Suprapubic skin (tissue), 4 donors: ENCODE results near the gene RAD50. TPM values are rescaled to one million over a fixed set of nuclear protein-coding genes. Genes with fewer than 3 reads are reported as not detected.

Experiments
- DNase-seq, 2 donors: peaks; one replicate each; pipeline ENCODE4 v3.0.0-alpha.2; 2019; ENCODE audit warnings: low spot score in 2 of 2
- H3K27ac ChIP-seq: fragments of 200-600 bp; sonication (generic); one replicate; pipeline ENCODE4 v1.5.1; 2019
- H3K27me3 ChIP-seq: fragments of 200-600 bp; sonication (generic); one replicate; pipeline ENCODE4 v1.5.1; 2019
- H3K36me3 ChIP-seq: fragments of 200-600 bp; sonication (generic); one replicate; pipeline ENCODE4 v1.5.1; 2019
- H3K4me1 ChIP-seq: fragments of 200-600 bp; sonication (generic); one replicate; pipeline ENCODE4 v1.5.1; 2019
- H3K4me3 ChIP-seq: fragments of 200-600 bp; sonication (generic); one replicate; pipeline ENCODE4 v1.5.1; 2019; ENCODE audit warnings: mild to moderate bottlenecking
- H3K9me3 ChIP-seq: fragments of 200-600 bp; sonication (generic); one replicate; pipeline ENCODE4 v1.5.1; 2019
- EP300 ChIP-seq: sonication (generic); formaldehyde crosslinking; IDR thresholded peaks from one replicate; pipeline ENCODE4 v1.6.1; 2017; ENCODE audit warnings: antibody characterized with exemption
- POLR2A ChIP-seq, 2 donors: fragments of 450-650 bp; IDR thresholded peaks; one replicate each; pipeline ENCODE4 v1.6.1; 2017; ENCODE audit warnings: antibody characterized with exemption in 2 of 2, mild to moderate bottlenecking in 2 of 2, moderate library complexity in 2 of 2
- POLR2AphosphoS5 ChIP-seq, 3 donors: sonication (generic); formaldehyde crosslinking; IDR thresholded peaks; one replicate each; pipeline ENCODE4 v1.6.1; 2017; ENCODE audit warnings: antibody characterized with exemption in 3 of 3
- WGBS: methylation state at CpG from one replicate; pipeline ENCODE4 v1.1.5; 2018; 5-methylcytosine and 5-hydroxymethylcytosine counted together
- total RNA-seq, 4 donors: library from RNA; depleted of rRNA; stranded (reverse); fragments of >200 nt; gene quantifications; one replicate each; pipeline ENCODE4 v1.1.0, GENCODE V29; 2016
- TF ChIP-seq, protein P1 (sequence below), 2 donors: fragments of 200-600 bp in 1 of 2; fragments of 450-650 bp in 1 of 2; sonication (generic) in 1 of 2; IDR thresholded peaks; one replicate each; pipeline ENCODE4 v1.5.1; 2016 to 2019; ENCODE audit warnings: antibody characterized with exemption in 2 of 2, mild to moderate bottlenecking in 1 of 2, moderate library complexity in 1 of 2

Gene RAD50
- total RNA-seq, 4 donors from 2014 or later: 17.3 to 53.4 (median 32.5) TPM

DNA sequence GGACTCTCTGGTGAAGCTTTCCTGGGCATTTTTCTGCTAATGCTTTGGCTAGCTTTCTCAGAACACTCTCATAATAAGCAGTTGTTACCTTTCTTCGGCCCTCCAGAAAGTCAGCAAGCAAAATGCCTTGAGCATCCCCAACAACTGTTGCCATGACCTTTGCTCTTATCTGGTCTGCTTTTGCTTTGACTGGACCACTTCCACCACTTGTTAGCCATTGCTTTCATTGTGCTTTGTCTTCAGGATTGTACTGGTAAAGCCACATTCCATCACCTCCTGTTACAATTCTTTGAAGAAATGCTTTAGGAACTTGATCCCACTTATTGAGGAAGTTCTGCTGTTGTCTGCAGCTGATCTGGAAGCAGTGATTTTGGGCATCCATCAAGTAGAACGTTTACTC, 35.7 kb downstream of the RAD50 start:
- Histone ChIP-seq H3K27ac (no peak overlapping the region), H3K27me3 (no peaks in the 10 kb centered on the region), H3K4me3 (no peak overlapping the region), H3K4me1 (no peaks in the 10 kb centered on the region), H3K36me3 (peaks cover 69% of the 10 kb centered on the region), H3K9me3 (no peaks in the 10 kb centered on the region)
- WGBS: 77% methylated on average over 2 of the region's 2 CpGs
- TF ChIP-seq EP300: no peak
- TF ChIP-seq, protein P1, sequence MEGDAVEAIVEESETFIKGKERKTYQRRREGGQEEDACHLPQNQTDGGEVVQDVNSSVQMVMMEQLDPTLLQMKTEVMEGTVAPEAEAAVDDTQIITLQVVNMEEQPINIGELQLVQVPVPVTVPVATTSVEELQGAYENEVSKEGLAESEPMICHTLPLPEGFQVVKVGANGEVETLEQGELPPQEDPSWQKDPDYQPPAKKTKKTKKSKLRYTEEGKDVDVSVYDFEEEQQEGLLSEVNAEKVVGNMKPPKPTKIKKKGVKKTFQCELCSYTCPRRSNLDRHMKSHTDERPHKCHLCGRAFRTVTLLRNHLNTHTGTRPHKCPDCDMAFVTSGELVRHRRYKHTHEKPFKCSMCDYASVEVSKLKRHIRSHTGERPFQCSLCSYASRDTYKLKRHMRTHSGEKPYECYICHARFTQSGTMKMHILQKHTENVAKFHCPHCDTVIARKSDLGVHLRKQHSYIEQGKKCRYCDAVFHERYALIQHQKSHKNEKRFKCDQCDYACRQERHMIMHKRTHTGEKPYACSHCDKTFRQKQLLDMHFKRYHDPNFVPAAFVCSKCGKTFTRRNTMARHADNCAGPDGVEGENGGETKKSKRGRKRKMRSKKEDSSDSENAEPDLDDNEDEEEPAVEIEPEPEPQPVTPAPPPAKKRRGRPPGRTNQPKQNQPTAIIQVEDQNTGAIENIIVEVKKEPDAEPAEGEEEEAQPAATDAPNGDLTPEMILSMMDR (IDR thresholded peaks at IDR 0.05): no peak
- DNase-seq: no peak

DNA sequence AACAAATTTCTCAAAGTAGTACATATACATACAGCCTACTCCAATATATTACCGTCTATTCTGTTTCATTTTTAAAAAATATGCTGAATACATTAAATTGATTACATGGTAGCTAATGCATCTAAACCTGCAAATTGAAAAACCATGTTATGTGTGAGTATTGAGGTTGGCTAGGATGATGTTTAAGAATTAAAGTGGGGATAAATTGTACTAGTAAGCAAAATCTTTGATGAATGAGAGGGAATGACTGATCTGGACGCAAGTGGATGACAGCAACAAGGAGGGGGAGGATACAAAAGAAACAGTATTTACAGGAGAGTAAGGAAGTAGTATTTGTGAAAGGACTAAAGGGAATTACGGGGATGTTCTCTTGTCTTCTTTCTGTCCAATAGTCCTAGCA, 37.4 kb downstream of the RAD50 start:
- Histone ChIP-seq H3K9me3 (no peaks in the 10 kb centered on the region), H3K36me3 (peaks cover 71% of the 10 kb centered on the region), H3K4me1 (no peaks in the 10 kb centered on the region), H3K27me3 (no peaks in the 10 kb centered on the region), H3K4me3 (no peak overlapping the region), H3K27ac (no peak overlapping the region)
- 96% methylated on average over 3 of the region's 3 CpGs for WGBS
- DNase-seq: no peak
- TF ChIP-seq, protein P1 (IDR thresholded peaks at IDR 0.05): no peak

DNA sequence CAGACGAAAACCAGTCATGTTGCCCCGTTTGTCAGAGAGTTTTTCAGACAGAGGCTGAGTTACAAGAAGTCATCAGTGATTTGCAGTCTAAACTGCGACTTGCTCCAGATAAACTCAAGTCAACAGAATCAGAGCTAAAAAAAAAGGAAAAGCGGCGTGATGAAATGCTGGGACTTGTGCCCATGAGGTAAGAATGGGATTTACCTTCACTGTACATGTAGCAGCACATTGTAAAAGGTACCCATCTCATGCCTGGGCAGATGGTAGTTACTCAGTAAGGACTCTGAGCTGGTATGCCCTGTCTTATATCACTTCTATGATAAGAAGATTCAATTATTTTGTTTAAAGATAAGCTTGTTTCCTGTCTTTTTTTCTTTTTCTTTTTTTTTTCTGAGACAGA, 38.8 kb downstream of the RAD50 start:
- TF ChIP-seq, protein P1 (IDR thresholded peaks at IDR 0.05): no peak
- TF ChIP-seq POLR2A (IDR thresholded peaks at IDR 0.05) (no peak), POLR2AphosphoS5 (IDR thresholded peaks at IDR 0.05) (no peak)
- no peak overlapping the region for H3K27ac ChIP-seq
- H3K36me3 ChIP-seq: peaks cover 58% of the 10 kb centered on the region
- DNase-seq: no peak
- H3K9me3 ChIP-seq: no peaks in the 10 kb centered on the region
- no peaks in the 10 kb centered on the region for H3K27me3 ChIP-seq
- H3K4me3 ChIP-seq: no peak overlapping the region
- no peaks in the 10 kb centered on the region for H3K4me1 ChIP-seq
- WGBS: 59% methylated on average over 5 of the region's 5 CpGs

GRCh38 chr5:132601071-132601728, 44.4 kb downstream of the RAD50 start:
- H3K27me3 ChIP-seq: no peaks in the 10 kb centered on the region
- peaks cover 62% of the 10 kb centered on the region for H3K36me3 ChIP-seq
- H3K27ac ChIP-seq: no peak overlapping the region
- TF ChIP-seq, protein P1 (IDR thresholded peaks at IDR 0.05): no peak
- no peak for TF ChIP-seq POLR2AphosphoS5 (IDR thresholded peaks at IDR 0.05)
- TF ChIP-seq POLR2A (IDR thresholded peaks at IDR 0.05): no peak
- TF ChIP-seq EP300: no peak
- WGBS: 90% methylated on average over 8 of the region's 8 CpGs
- H3K4me3 ChIP-seq: no peak overlapping the region
- H3K4me1 ChIP-seq: no peaks in the 10 kb centered on the region
- no peak for DNase-seq
- no peaks in the 10 kb centered on the region for H3K9me3 ChIP-seq

DNA sequence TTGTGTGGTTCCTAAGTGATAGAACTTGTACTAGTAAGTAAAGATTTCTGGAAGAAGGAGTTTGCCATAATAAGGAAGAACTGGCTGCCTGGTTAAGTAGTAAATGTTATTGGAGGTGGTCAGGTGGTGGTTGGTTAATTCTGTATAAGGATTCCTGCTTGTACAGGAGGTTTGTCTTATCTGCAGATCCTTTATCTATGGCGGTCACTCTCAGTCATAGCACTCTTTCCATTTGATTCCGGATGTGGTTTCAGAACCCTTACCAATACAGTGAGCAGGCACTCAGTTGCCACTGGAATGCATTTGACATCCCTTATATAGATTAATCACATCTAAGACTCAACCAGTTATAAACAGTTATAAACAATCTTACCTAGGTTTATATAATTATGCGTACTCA, 50.3 kb downstream of the RAD50 start:
- no peak for DNase-seq
- H3K9me3 ChIP-seq: no peaks in the 10 kb centered on the region
- H3K4me1 ChIP-seq: no peaks in the 10 kb centered on the region
- H3K27me3 ChIP-seq: no peaks in the 10 kb centered on the region
- peaks cover 79% of the 10 kb centered on the region for H3K36me3 ChIP-seq
- H3K27ac ChIP-seq: no peak overlapping the region
- TF ChIP-seq EP300: no peak
- TF ChIP-seq POLR2A (IDR thresholded peaks at IDR 0.05): no peak
- no peak for TF ChIP-seq POLR2AphosphoS5 (IDR thresholded peaks at IDR 0.05)
- TF ChIP-seq, protein P1 (IDR thresholded peaks at IDR 0.05): no peak
- no peak overlapping the region for H3K4me3 ChIP-seq
- 90% methylated on average over 3 of the region's 3 CpGs for WGBS
